PC-9 (cell line): ENCODE results near the gene CWC22.

Experiments
- CTCF ChIP-seq: fragments of 200-600 bp; sonication (generic); conservative IDR thresholded peaks from 2 replicates; pipeline ENCODE4 v1.6.1; 2017; ENCODE audit warnings: mixed run types, antibody characterized with exemption, mild to moderate bottlenecking, moderate library complexity
- EZH2 ChIP-seq: fragments of 200-600 bp; sonication (generic); IDR thresholded peaks from 2 replicates; pipeline ENCODE4 v1.8.0; 2017; ENCODE audit warnings: antibody characterized with exemption, low read depth

- no peak for TF ChIP-seq CTCF
- TF ChIP-seq EZH2 = no peak
Measured at GRCh38 chr2:179981085-179981484, 26.0 kb downstream of the CWC22 start.
